Measurements from ENCODE around the gene NUMB.

DNA sequence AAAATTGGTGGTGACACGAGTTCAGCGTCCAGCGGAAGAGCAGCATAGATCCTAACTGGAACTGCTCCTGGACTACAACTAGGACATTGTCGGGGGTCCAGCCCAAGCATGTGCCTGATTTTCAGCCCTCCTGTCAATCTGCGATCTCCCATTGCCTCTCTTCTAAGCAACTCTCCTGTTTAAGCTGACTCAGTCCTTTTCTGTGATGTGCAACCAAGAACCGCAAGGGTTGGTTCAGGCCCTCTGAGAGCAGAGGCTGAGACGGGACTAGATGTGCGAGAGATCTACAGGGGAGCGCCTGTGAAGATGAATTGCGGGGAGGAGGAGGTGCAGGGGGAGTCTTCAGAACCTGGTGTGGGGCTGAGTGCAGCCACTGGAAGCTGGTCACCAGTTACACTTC lies 224.8 kb downstream of the NUMB start:
- TF ChIP-seq POLR2AphosphoS5 (IDR thresholded peaks at IDR 0.05; ENCODE audit: low read depth, low read length) (no peak), POLR2A (IDR thresholded peaks at IDR 0.05; ENCODE audit: low read depth, low read length) (no peak)
